Activated CD8-positive, alpha-beta T cell treated with anti-CD3 and anti-CD28 coated beads, Interleukin-2, amount 10 ng/mL, durations not matched to agents 7 days and 5 days (primary cell): ENCODE results near the gene PRXL2A. TPM values are rescaled to one million over a fixed set of nuclear protein-coding genes. Genes with fewer than 3 reads are reported as not detected.
A peak's percentile ranks its signal among the peaks of the same experiment; 100 is the strongest.

Experiments used
- ATAC-seq: fragments of 150-1000 bp; cut with Tn5 transposase; one replicate; pipeline ENCODE4 v1.10.0; 2021; ENCODE audit warnings: moderate library complexity
- CTCF ChIA-PET: fragments of 350-600 bp; sonication (Branson Sonifier 250); formaldehyde crosslinking; loops from one replicate; lab custom pipeline; 2021; ENCODE audit warnings: antibody characterized with exemption; lab: Charles Lee
- POLR2A ChIA-PET: fragments of 350-600 bp; sonication (Branson Sonifier 250); formaldehyde crosslinking; loops from one replicate; lab custom pipeline; 2021; ENCODE audit warnings: antibody characterized with exemption; lab: Charles Lee
- DNase-seq: peaks from one replicate; pipeline ENCODE4 v3.0.0-alpha.2; 2020
- H3K27ac Mint-ChIP-seq: one replicate; pipeline ENCODE4 v1.8.0; 2021; ENCODE audit warnings: mild to moderate bottlenecking, mixed read lengths
- H3K27me3 Mint-ChIP-seq: one replicate; pipeline ENCODE4 v1.8.0; 2021; ENCODE audit warnings: low read depth, mixed read lengths
- H3K36me3 Mint-ChIP-seq: one replicate; pipeline ENCODE4 v1.8.0; 2021; ENCODE audit warnings: low read depth, mixed read lengths
- H3K4me1 Mint-ChIP-seq: one replicate; pipeline ENCODE4 v1.8.0; 2021; ENCODE audit warnings: low read depth, mixed read lengths
- H3K4me3 Mint-ChIP-seq: one replicate; pipeline ENCODE4 v1.8.0; 2021; ENCODE audit warnings: mild to moderate bottlenecking, mixed read lengths
- H3K9me3 Mint-ChIP-seq: one replicate; pipeline ENCODE4 v1.8.0; 2022; ENCODE audit warnings: mixed read lengths; ENCODE audit not compliant: insufficient read depth
- total RNA-seq, 2 experiments: library from RNA; stranded (reverse); gene quantifications; one replicate each; pipeline ENCODE4 v1.2.3, GENCODE V29; 2021

The PRXL2A gene
- total RNA-seq, 2 experiments from 2014 or later, result 14.9 to 15.3 TPM

DNA sequence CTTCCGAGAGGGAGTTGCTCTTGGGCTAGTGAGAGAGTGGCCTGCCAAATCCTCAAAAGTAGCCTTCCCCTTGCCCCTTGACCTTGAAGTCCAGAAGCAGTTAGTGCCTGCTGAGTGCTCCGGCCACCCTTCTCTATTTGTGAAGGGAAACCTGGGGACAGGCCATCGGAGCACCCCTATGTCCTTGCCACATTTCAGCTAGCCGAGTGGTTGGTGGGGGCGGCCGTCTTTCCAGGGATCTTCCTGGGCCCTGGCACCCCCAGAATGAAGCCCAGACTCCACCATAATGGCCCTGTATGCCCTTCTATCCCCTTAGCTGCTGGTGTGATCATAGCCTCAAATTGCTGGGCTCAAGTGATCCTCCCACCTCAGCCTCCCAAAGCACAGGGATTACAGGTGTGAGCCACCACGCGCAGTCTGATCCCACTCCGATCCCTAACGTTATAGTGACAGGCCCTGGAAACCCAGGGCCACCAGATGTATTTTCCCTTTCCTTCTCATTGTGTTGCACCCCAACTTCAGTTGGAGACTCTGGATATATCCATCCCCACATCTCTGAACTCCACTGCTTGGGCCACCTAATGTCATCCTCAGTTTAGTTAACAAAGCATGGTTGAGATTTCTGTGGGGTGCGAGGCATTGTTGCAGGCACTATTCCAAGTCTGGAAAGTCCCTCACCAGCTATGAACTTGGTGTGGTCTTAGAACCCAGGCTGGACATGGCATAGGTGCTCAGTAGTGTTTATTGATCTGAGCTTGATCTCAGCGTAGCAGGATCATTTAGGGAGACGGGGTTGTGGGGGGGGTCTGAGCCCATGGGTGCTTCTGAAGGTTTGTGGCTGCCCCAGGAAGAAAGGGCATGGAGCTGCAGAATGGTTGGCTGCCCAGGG, 47.4 kb downstream of the PRXL2A start:
- H3K4me3 Mint-ChIP-seq, result peak overlapping the region; percentile 99
- peaks cover 46% of the 10 kb centered on the region for H3K36me3 Mint-ChIP-seq
- peaks cover 54% of the 10 kb centered on the region for H3K4me1 Mint-ChIP-seq
- H3K27ac Mint-ChIP-seq, result peak overlapping the region; percentile 90
- no peaks in the 10 kb centered on the region for H3K27me3 Mint-ChIP-seq
- POLR2A ChIA-PET, result interaction anchor here (0.8 to 8.2 kb wide), 7 partner anchors 12 to 81 kb away, joined by 3 to 86 read pairs (median 6); no protein-coding TSS in a partner anchor
- no peaks in the 10 kb centered on the region for H3K9me3 Mint-ChIP-seq
- CTCF ChIA-PET, result interaction anchor here (1.6 to 35.6 kb wide), 6 partner anchors 8 to 77 kb away, joined by 3 to 1113 read pairs (median 18); no protein-coding TSS in a partner anchor
- no peak for ATAC-seq
- DNase-seq, result no peak

- CTCF ChIA-PET, result interaction anchor here (1.0 to 35.6 kb wide), 9 partner anchors 10 to 75 kb away, joined by 3 to 1113 read pairs (median 10); no protein-coding TSS in a partner anchor
- POLR2A ChIA-PET, result interaction anchor here (1.0 to 8.2 kb wide), 6 partner anchors 7 to 48 kb away, joined by 3 to 86 read pairs (median 6); no protein-coding TSS in a partner anchor
- no peak for ATAC-seq
Observed at GRCh38 chr10:80457554-80458262, 49.4 kb downstream of the PRXL2A start.

DNA sequence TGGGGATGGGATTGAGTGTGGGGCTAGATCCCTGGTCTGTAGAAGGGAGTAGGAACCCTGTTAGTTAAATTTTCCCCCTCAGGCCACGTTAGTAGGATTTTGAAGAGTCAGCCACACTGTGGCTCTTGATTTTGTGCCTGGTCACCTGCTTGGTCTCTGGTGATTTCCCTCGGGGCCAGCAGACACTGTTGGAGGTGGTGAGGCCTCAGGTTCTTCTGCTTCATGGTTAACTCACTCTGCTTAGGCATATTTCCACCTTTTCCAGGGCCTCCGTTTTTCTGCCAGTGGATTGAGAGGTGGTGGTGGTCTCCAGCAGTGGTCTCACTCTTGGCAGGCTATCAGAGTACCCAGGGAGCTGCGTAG, 49.9 kb downstream of the PRXL2A start:
- Mint-ChIP-seq H3K27ac (peak overlapping the region; percentile 90), H3K36me3 (peaks cover 67% of the 10 kb centered on the region), H3K27me3 (no peaks in the 10 kb centered on the region), H3K4me1 (peaks cover 76% of the 10 kb centered on the region), H3K4me3 (peak overlapping the region; percentile 99), H3K9me3 (no peaks in the 10 kb centered on the region)
- CTCF ChIA-PET, result interaction anchor here (0.9 to 35.6 kb wide), 7 partner anchors 12 to 76 kb away, joined by 3 to 1113 read pairs (median 30); no protein-coding TSS in a partner anchor
- ATAC-seq (no peak), DNase-seq (no peak)
- POLR2A ChIA-PET, result interaction anchor here (2.7 to 8.2 kb wide), 2 partner anchors 11 to 28 kb away, joined by 18 to 86 read pairs; no protein-coding TSS in a partner anchor

More at GRCh38 chr10:80457554-80458262, 49.4 kb downstream of the PRXL2A start:
- DNase-seq, result no peak
- no peaks in the 10 kb centered on the region for H3K27me3 Mint-ChIP-seq
- H3K36me3 Mint-ChIP-seq, result peaks cover 64% of the 10 kb centered on the region
- peaks cover 73% of the 10 kb centered on the region for H3K4me1 Mint-ChIP-seq
- H3K27ac Mint-ChIP-seq, result peak overlapping the region; percentile 90
- peak overlapping the region; percentile 99 for H3K4me3 Mint-ChIP-seq
- no peaks in the 10 kb centered on the region for H3K9me3 Mint-ChIP-seq

DNA sequence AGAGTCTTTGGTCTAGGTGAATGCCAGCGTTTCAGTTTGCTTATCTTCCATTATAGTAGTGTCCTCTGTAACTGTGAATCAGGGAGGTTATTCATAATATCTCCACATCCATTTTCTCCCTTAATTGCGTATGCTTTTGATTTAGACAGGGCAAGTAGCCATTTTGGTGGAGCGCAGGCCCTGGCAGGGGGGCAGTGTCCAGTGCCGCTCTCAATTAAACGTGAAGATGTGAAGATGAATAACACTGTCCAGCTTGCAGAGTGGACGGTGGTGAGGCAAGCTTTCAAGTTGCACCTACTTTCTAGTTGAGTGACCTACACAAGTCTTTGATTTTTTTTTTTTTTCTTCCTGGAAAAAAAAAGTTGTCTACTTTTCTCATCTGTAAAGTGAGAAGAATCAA, 50.3 kb downstream of the PRXL2A start:
- ChIA-PET CTCF (interaction anchor here (0.9 to 35.6 kb wide), 8 partner anchors 12 to 76 kb away, joined by 3 to 1113 read pairs (median 20); no protein-coding TSS in a partner anchor), POLR2A (interaction anchor here (0.6 to 8.2 kb wide), 7 partner anchors 8 to 42 kb away, joined by 3 to 86 read pairs (median 5); no protein-coding TSS in a partner anchor)
- peak overlapping the region; percentile 90 for H3K27ac Mint-ChIP-seq
- ATAC-seq, result no peak
- peak overlapping the region; percentile 99 for H3K4me3 Mint-ChIP-seq
- peaks cover 71% of the 10 kb centered on the region for H3K36me3 Mint-ChIP-seq
- no peaks in the 10 kb centered on the region for H3K27me3 Mint-ChIP-seq
- no peak for DNase-seq
- H3K9me3 Mint-ChIP-seq, result no peaks in the 10 kb centered on the region
- peaks cover 76% of the 10 kb centered on the region for H3K4me1 Mint-ChIP-seq

DNA sequence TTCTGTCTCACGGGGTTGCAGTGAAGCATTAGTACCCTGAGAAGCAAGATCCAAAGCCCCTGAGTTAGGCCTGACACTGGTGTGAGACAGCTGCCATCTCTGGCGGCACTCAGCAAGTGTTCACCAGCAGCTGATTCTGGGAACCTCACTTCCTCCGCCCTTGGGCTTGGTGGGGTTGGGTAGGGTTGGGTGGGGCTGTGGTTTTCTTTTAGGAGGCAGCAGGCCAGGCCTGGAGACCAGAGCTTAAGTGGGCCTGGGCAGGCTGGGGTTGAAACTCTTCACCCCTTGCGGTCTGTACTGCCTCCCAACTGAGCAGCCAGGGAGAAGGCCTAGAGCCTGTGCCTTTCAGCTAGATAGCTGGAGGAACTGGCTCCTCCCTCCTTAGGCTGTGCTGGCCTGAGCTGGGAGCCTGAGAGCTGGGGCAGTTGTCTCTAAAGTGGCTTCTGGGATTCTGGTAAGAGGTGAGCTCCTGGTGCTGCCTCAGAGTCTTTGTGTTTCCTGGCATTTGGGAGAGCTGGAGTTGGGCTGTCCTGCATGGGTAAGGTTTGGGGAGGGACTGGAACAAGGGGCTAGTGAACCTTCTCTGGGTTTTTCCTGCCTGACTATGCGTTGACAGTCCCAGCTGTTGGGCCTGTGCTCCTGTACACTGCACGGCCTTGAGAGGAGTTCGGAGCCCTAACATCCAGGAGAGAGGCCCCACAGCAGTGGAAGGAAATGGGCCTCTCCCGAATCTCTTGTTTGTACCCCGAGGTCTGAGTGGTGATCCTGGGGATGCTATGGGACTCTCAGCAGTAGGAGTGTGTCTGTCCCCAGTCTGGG, 50.9 kb downstream of the PRXL2A start:
- no peaks in the 10 kb centered on the region for H3K9me3 Mint-ChIP-seq
- peak; percentile 90 for DNase-seq
- peak overlapping the region; percentile 90 for H3K27ac Mint-ChIP-seq
- H3K27me3 Mint-ChIP-seq, result no peaks in the 10 kb centered on the region
- peak; percentile 63 for ATAC-seq
- ChIA-PET POLR2A (interaction anchor here (0.6 to 8.2 kb wide), 8 partner anchors 9 to 54 kb away, joined by 3 to 86 read pairs (median 4); no protein-coding TSS in a partner anchor), CTCF (interaction anchor here (0.9 to 35.6 kb wide), 11 partner anchors 11 to 77 kb away, joined by 3 to 1113 read pairs (median 9); no protein-coding TSS in a partner anchor)
- peaks cover 81% of the 10 kb centered on the region for H3K4me1 Mint-ChIP-seq
- H3K4me3 Mint-ChIP-seq, result peak overlapping the region; percentile 99
- peaks cover 75% of the 10 kb centered on the region for H3K36me3 Mint-ChIP-seq

- Mint-ChIP-seq H3K36me3 (peaks cover 75% of the 10 kb centered on the region), H3K27ac (peak overlapping the region; percentile 90), H3K27me3 (no peaks in the 10 kb centered on the region), H3K4me1 (peaks cover 95% of the 10 kb centered on the region), H3K9me3 (no peaks in the 10 kb centered on the region), H3K4me3 (peak overlapping the region; percentile 99)
- DNase-seq (no peak), ATAC-seq (no peak)
- CTCF ChIA-PET, result interaction anchor here (1.0 to 35.6 kb wide), 8 partner anchors 10 to 46 kb away, joined by 3 to 1113 read pairs (median 20); no protein-coding TSS in a partner anchor
- POLR2A ChIA-PET, result interaction anchor here (0.6 to 8.2 kb wide), 8 partner anchors 9 to 1000 kb away, joined by 3 to 86 read pairs (median 3); no protein-coding TSS in a partner anchor
Observed at GRCh38 chr10:80460399-80461207, 52.3 kb downstream of the PRXL2A start.

- ChIA-PET POLR2A (interaction anchor here (0.6 to 8.2 kb wide), 4 partner anchors 8 to 1001 kb away, joined by 3 to 86 read pairs (median 6); no protein-coding TSS in a partner anchor), CTCF (interaction anchor here (1.0 to 35.6 kb wide), 6 partner anchors 9 to 45 kb away, joined by 3 to 1113 read pairs (median 72); no protein-coding TSS in a partner anchor)
- Mint-ChIP-seq H3K4me3 (peak overlapping the region; percentile 99), H3K36me3 (peaks cover 66% of the 10 kb centered on the region), H3K27me3 (no peaks in the 10 kb centered on the region), H3K9me3 (no peaks in the 10 kb centered on the region), H3K27ac (peak overlapping the region; percentile 90), H3K4me1 (peaks cover 98% of the 10 kb centered on the region)
- ATAC-seq (no peak), DNase-seq (no peak)
Observed at GRCh38 chr10:80461208-80462183, 53.1 kb downstream of the PRXL2A start.

- DNase-seq (no peak), ATAC-seq (no peak)
- Mint-ChIP-seq H3K9me3 (no peaks in the 10 kb centered on the region), H3K27me3 (no peaks in the 10 kb centered on the region), H3K4me1 (peaks cover 98% of the 10 kb centered on the region), H3K27ac (peak overlapping the region; percentile 72), H3K36me3 (peaks cover 60% of the 10 kb centered on the region), H3K4me3 (peak overlapping the region; percentile 40)
- ChIA-PET POLR2A (interaction anchor here (7.8 kb wide), 1 partner anchor 25 kb away, joined by 67 read pairs; no protein-coding TSS in a partner anchor), CTCF (interaction anchor here (4.7 to 35.6 kb wide), 4 partner anchors 8 to 44 kb away, joined by 30 to 1113 read pairs (median 144); no protein-coding TSS in a partner anchor)
Observed at GRCh38 chr10:80462299-80462980, 54.1 kb downstream of the PRXL2A start.
